Hematopoietic multipotent progenitor cell treated with erythropoietin and hydrocortisone succinate and interleukin-3 and kit ligand, for 17 days (in vitro differentiated cells): ENCODE results near the gene EPG5.
"Not testable (repeated sequence)": the region's sequence is repeated elsewhere in the genome, so short reads cannot be mapped to it uniquely, and the experiment has no call there.

Source experiments
- DNase-seq: peaks from one replicate; pipeline ENCODE4 v3.0.0-alpha.2; 2015; ENCODE audit warnings: low spot score

Gene EPG5

GRCh38 chr18:45838302-45839070 lies 128.6 kb downstream of the EPG5 start:
- DNase-seq, result no peak

GRCh38 chr18:45837283-45838070 lies 129.7 kb downstream of the EPG5 start:
- DNase-seq, result no peak

GRCh38 chr18:45836242-45837205 lies 130.6 kb downstream of the EPG5 start:
- no peak for DNase-seq

- no peak for DNase-seq
Measured at GRCh38 chr18:45835057-45835636, 132.0 kb downstream of the EPG5 start.

GRCh38 chr18:45834306-45834705 lies 132.8 kb downstream of the EPG5 start:
- DNase-seq, result no peak

GRCh38 chr18:45833846-45834245 lies 133.3 kb downstream of the EPG5 start:
- DNase-seq, result no peak

- no peak for DNase-seq
Measured at GRCh38 chr18:45830917-45831316, 136.2 kb downstream of the EPG5 start.

- DNase-seq, result no peak
Measured at GRCh38 chr18:45829855-45830254, 137.3 kb downstream of the EPG5 start.

GRCh38 chr18:45828917-45829811 lies 138.0 kb downstream of the EPG5 start:
- no peak for DNase-seq

GRCh38 chr18:45826716-45827115 lies 140.4 kb downstream of the EPG5 start:
- DNase-seq, result not testable (repeated sequence)

- DNase-seq, result no peak
Measured at GRCh38 chr18:45826084-45826483, 141.0 kb downstream of the EPG5 start.

- no peak for DNase-seq
Measured at GRCh38 chr18:45825258-45826044, 141.7 kb downstream of the EPG5 start, which contains the start of gene SIGLEC15. SIGLEC15 (plus strand) TSS chr18:45825675; CDS start chr18:45825729, 54 bp downstream.

GRCh38 chr18:45821711-45822110 lies 145.4 kb downstream of the EPG5 start:
- no peak for DNase-seq

- DNase-seq, result no peak
Measured at GRCh38 chr18:45821026-45821425, 146.1 kb downstream of the EPG5 start.

GRCh38 chr18:45820106-45820745 lies 146.9 kb downstream of the EPG5 start:
- DNase-seq, result no peak

- not testable (repeated sequence) for DNase-seq
Measured at GRCh38 chr18:45818765-45819164, 148.4 kb downstream of the EPG5 start.

- DNase-seq, result no peak
Measured at GRCh38 chr18:45817543-45817942, 149.6 kb downstream of the EPG5 start.

GRCh38 chr18:45814733-45815132 lies 152.4 kb downstream of the EPG5 start:
- not testable (repeated sequence) for DNase-seq

- DNase-seq, result peak; percentile 70
Measured at GRCh38 chr18:45807144-45807543, 160.0 kb downstream of the EPG5 start.
